ENCODE data around the gene ADCY4.

GRCh38 chr14:24337824-24338175, 2.9 kb upstream of the ADCY4 start:
- TF ChIP-seq EZH2 (IDR thresholded peaks at IDR 0.05) = no peak
- no peak for TF ChIP-seq CTCF (IDR thresholded peaks at IDR 0.05 in 2 of 3, conservative IDR thresholded peaks at IDR 0.05 in 1 of 3; ENCODE audit: borderline replicate concordance in 1 of 3, insufficient read depth in 1 of 3, low read depth in 2 of 3, low read length in 2 of 3)
- no peak for TF ChIP-seq JUND (IDR thresholded peaks at IDR 0.05)
- no peak for TF ChIP-seq POLR2AphosphoS5 (IDR thresholded peaks at IDR 0.05; ENCODE audit: low read depth, low read length)
- TF ChIP-seq MAX (IDR thresholded peaks at IDR 0.05) = no peak
- no peak for TF ChIP-seq YY1 (IDR thresholded peaks at IDR 0.05; ENCODE audit: extremely low read depth, insufficient replicate concordance, low read depth, low read length)
